Peyer's patch (tissue), 4 donors: ENCODE measurements around the gene ANKRD62. TPM values are rescaled to one million over a fixed set of nuclear protein-coding genes. Genes with fewer than 3 reads are reported as not detected.
A peak's percentile ranks its signal among the peaks of the same experiment; 100 is the strongest.
"Not testable (repeated sequence)": the region's sequence is repeated elsewhere in the genome, so short reads cannot be mapped to it uniquely, and the experiment has no call there.

Experiments used
- DNase-seq, 3 donors: peaks; one replicate each; pipeline ENCODE4 v3.0.0-alpha.2; 2017 to 2019
- H3K27ac ChIP-seq, 4 donors: fragments of 200-600 bp; sonication (generic); one replicate each; pipeline ENCODE4 v1.5.1; 2016 to 2019
- H3K27me3 ChIP-seq, 2 donors: fragments of 200-600 bp; sonication (generic); one replicate each; pipeline ENCODE4 v1.5.1; 2019
- H3K36me3 ChIP-seq, 3 donors: fragments of 200-600 bp; sonication (generic); one replicate each; pipeline ENCODE4 v1.5.1; 2016 to 2019
- H3K4me1 ChIP-seq, 4 donors: fragments of 200-600 bp; sonication (generic); one replicate each; pipeline ENCODE4 v1.5.1; 2016 to 2019
- H3K4me3 ChIP-seq, 4 donors: fragments of 200-600 bp; sonication (generic); 1 replicate in 3 of 4; 2 replicates in 1 of 4; pipeline ENCODE4 v1.5.1; 2016 to 2019; ENCODE audit warnings: mild to moderate bottlenecking in 1 of 4
- H3K9me3 ChIP-seq, 4 donors: fragments of 200-600 bp; sonication (generic); one replicate each; pipeline ENCODE4 v1.5.1; 2016 to 2019; ENCODE audit warnings: mild to moderate bottlenecking in 1 of 4
- CTCF ChIP-seq, 6 experiments: fragments of 450-650 bp in 4 of 6; fragments of 200-600 bp in 2 of 6; sonication (generic) in 1 of 6; IDR thresholded peaks; one replicate each; pipeline ENCODE4 v1.5.1; 2017 to 2019; ENCODE audit warnings: antibody characterized with exemption in 6 of 6, mild to moderate bottlenecking in 3 of 6, moderate library complexity in 1 of 6
- POLR2A ChIP-seq, 2 donors: fragments of 450-650 bp; IDR thresholded peaks; one replicate each; pipeline ENCODE4 v1.5.1; 2017; ENCODE audit warnings: antibody characterized with exemption in 2 of 2, mild to moderate bottlenecking in 2 of 2, moderate library complexity in 2 of 2
- total RNA-seq, 4 donors: library from RNA; depleted of rRNA; stranded (reverse); fragments of >200 nt; gene quantifications; one replicate each; pipeline ENCODE4 v1.1.0, GENCODE V29; 2016

ANKRD62 gene
- total RNA-seq, 4 donors from 2014 or later, result not detected

- Histone ChIP-seq H3K9me3 (no peaks in the 10 kb centered on the region), H3K27ac (no peak overlapping the region), H3K4me3 (no peak overlapping the region), H3K27me3 (no peaks in the 10 kb centered on the region), H3K4me1 (no peaks in the 10 kb centered on the region), H3K36me3 (no peaks in the 10 kb centered on the region)
- no peak for DNase-seq
- TF ChIP-seq CTCF (IDR thresholded peaks at IDR 0.05), result no peak
- no peak for TF ChIP-seq POLR2A (IDR thresholded peaks at IDR 0.05)
These were observed 26.0 kb upstream of the ANKRD62 start for GRCh38 chr18:12067671-12068070.

- peak in 1 of 3 donors; percentile 8 for DNase-seq
- TF ChIP-seq CTCF (IDR thresholded peaks at IDR 0.05), result peak in 1 of 6 experiments; percentile 10
- not testable (repeated sequence) for H3K36me3 ChIP-seq, H3K4me3 ChIP-seq, H3K27ac ChIP-seq, H3K9me3 ChIP-seq, H3K4me1 ChIP-seq, H3K27me3 ChIP-seq
These were observed 25.2 kb upstream of the ANKRD62 start for GRCh38 chr18:12068316-12068949.

- Histone ChIP-seq H3K4me1 (no peaks in the 10 kb centered on the region), H3K4me3 (no peak overlapping the region), H3K27me3 (no peaks in the 10 kb centered on the region), H3K9me3 (no peaks in the 10 kb centered on the region), H3K36me3 (no peaks in the 10 kb centered on the region), H3K27ac (no peak overlapping the region)
- no peak for DNase-seq
- no peak for TF ChIP-seq POLR2A (IDR thresholded peaks at IDR 0.05)
- TF ChIP-seq CTCF (IDR thresholded peaks at IDR 0.05), result no peak
These were observed 24.7 kb upstream of the ANKRD62 start for GRCh38 chr18:12068950-12069320.

GRCh38 chr18:12071066-12071465 lies 22.6 kb upstream of the ANKRD62 start:
- DNase-seq, H3K4me3 ChIP-seq: not testable (repeated sequence)

GRCh38 chr18:12072996-12073395 lies 20.6 kb upstream of the ANKRD62 start:
- Histone ChIP-seq H3K27ac (no peak overlapping the region), H3K4me3 (no peak overlapping the region), H3K36me3 (no peaks in the 10 kb centered on the region), H3K4me1 (no peaks in the 10 kb centered on the region), H3K27me3 (no peaks in the 10 kb centered on the region), H3K9me3 (no peaks in the 10 kb centered on the region)
- no peak for DNase-seq
- TF ChIP-seq CTCF (IDR thresholded peaks at IDR 0.05), result no peak
- TF ChIP-seq POLR2A (IDR thresholded peaks at IDR 0.05), result no peak

More at GRCh38 chr18:12071066-12071465, 22.6 kb upstream of the ANKRD62 start:
- H3K27me3 ChIP-seq, H3K9me3 ChIP-seq, H3K27ac ChIP-seq, H3K4me1 ChIP-seq, H3K36me3 ChIP-seq: not testable (repeated sequence)

- DNase-seq, result no peak
- Histone ChIP-seq H3K4me3 (no peak overlapping the region), H3K4me1 (no peaks in the 10 kb centered on the region), H3K36me3 (no peaks in the 10 kb centered on the region), H3K27ac (no peak overlapping the region), H3K9me3 (no peaks in the 10 kb centered on the region), H3K27me3 (no peaks in the 10 kb centered on the region)
- TF ChIP-seq POLR2A (IDR thresholded peaks at IDR 0.05) (no peak), CTCF (IDR thresholded peaks at IDR 0.05) (peak in 1 of 6 experiments; percentile 7)
These were observed 18.9 kb upstream of the ANKRD62 start for GRCh38 chr18:12074736-12075135.
